MM.1S (cell line): ENCODE data around the gene PRKG1.

ENCODE experiments used
- EZH2 ChIP-seq: fragments of 300-600 bp; sonication (generic); optimal IDR thresholded peaks from 2 replicates; pipeline ENCODE3; 2017; ENCODE audit warnings: low read depth, mild to moderate bottlenecking, antibody characterized with exemption, low read length, mixed read lengths
- EZH2phosphoT487 ChIP-seq: fragments of 300-600 bp; sonication (generic); IDR thresholded peaks from 2 replicates; pipeline ENCODE4 v1.6.1; 2018; ENCODE audit warnings: antibody characterized with exemption, low read length
- TF ChIP-seq, protein P1 (sequence below): fragments of 300-600 bp; sonication (generic); IDR thresholded peaks from 2 replicates; pipeline ENCODE4 v1.5.1; 2016; ENCODE audit warnings: antibody characterized with exemption, low read length, mixed read lengths

- TF ChIP-seq, protein P1, sequence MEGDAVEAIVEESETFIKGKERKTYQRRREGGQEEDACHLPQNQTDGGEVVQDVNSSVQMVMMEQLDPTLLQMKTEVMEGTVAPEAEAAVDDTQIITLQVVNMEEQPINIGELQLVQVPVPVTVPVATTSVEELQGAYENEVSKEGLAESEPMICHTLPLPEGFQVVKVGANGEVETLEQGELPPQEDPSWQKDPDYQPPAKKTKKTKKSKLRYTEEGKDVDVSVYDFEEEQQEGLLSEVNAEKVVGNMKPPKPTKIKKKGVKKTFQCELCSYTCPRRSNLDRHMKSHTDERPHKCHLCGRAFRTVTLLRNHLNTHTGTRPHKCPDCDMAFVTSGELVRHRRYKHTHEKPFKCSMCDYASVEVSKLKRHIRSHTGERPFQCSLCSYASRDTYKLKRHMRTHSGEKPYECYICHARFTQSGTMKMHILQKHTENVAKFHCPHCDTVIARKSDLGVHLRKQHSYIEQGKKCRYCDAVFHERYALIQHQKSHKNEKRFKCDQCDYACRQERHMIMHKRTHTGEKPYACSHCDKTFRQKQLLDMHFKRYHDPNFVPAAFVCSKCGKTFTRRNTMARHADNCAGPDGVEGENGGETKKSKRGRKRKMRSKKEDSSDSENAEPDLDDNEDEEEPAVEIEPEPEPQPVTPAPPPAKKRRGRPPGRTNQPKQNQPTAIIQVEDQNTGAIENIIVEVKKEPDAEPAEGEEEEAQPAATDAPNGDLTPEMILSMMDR: no peak
- TF ChIP-seq EZH2: no peak
- no peak for TF ChIP-seq EZH2phosphoT487
These were observed 247.7 kb downstream of the PRKG1 start for GRCh38 chr10:51321980-51322379.
